NCI-H2227 (cell line): ENCODE results near the gene CD19.
"Not testable (repeated sequence)": the region's sequence is repeated elsewhere in the genome, so short reads cannot be mapped to it uniquely, and the experiment has no call there.

Experiments
- DNase-seq: peaks from one replicate; lab custom pipeline; 2025; ENCODE audit not compliant: unreplicated experiment; lab: John Stamatoyannopoulos, UW

The CD19 gene

DNA sequence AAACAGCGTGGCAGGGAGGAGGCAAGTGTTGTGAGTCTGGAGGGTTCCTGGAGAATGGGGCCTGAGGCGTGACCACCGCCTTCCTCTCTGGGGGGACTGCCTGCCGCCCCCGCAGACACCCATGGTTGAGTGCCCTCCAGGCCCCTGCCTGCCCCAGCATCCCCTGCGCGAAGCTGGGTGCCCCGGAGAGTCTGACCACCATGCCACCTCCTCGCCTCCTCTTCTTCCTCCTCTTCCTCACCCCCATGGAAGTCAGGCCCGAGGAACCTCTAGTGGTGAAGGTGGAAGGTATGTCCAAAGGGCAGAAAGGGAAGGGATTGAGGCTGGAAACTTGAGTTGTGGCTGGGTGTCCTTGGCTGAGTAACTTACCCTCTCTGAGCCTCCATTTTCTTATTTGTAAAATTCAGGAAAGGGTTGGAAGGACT is at the start of gene CD19:
Gene CD19 (plus strand): TSS at position 171 of the 425 bp plus-strand sequence. CDS start 30 bp downstream, at position 201.
- DNase-seq: no peak

DNA sequence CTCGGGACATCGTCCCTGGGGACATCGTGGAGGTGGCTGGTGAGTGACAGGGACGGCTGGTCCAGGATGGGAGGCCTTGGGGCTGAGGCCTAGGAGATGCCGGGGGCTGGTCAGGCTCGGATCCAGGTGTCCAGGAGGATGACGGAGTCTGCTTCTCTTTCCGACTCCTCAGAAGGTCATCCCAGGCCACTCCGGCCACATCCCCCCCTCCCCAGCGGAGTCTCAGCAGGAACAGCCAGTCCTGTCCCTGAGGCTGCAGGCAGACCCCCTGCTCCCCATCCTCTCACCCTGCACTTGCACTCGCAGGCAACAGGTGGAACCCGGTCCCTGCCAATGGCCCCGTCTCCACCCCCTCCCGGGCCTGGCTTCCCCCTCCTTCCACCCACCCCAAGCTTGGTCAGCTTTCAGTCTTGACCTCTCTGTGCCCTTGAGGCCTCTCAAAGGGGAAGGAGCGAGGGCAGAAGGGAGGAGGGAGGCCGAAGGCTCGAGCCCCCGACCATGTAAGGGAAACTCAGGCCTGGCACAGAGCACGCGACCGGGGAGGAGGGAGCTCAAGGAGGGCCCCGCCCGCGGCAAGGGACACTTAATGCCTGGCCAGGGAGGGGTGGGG is 49.1 kb upstream of the CD19 start:
- DNase-seq: no peak

DNA sequence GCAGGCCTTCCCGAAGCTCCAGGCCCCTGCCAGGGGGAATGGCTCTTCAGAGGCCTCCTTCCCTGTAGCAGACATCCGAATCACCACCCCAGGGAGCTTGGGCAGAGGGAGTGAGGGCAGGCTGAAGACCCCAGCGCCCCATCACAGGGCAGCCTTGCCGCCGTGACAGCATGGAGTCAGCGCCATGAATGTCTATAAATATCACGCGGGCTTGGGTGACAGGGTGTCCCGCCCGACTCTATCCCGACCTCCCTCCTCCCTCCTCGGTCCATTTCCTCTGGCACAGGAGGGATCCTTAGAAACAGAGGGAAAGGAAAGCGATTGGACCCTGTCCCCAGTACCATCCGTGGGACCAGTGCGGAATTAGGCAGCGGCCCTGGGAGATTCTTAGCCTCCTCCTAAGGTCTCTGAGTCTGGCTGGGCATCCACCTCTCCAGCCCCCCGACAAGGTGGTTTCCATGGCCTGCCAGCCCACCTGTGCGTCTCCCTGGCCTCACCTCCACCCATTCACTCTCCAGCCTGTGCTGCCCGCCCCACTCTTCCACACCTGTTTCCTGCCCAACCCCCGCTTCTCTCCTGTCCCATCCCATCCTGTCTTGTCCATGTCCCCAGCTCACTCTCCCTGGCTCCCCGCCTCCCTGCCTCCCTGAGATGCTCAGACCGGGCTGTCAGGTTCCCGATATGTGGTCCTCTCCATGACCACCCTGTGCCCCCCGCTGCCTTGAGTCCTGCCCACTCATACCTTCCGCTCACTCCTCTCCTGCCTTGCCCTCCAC is 48.4 kb upstream of the CD19 start:
- no peak for DNase-seq

DNA sequence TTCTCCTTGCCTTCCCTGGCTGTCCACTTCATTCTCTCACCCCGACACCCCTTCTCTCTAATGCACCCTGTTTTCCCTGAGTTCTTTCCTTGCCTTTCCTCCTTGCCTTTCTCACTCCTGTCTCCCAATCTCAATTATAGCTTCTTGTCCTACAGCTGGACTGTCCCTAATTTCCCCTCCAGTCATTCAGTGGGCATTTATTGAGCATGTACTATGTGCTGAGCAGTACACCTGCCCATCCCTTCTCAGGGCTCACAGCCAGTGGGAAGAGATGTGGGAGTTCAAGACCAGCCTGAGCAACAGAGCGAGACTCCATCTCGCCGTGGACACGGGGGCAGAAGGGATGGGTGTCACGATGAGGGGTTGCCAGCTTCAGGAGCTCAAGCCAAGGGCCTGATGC is 47.7 kb upstream of the CD19 start:
- DNase-seq: no peak

DNA sequence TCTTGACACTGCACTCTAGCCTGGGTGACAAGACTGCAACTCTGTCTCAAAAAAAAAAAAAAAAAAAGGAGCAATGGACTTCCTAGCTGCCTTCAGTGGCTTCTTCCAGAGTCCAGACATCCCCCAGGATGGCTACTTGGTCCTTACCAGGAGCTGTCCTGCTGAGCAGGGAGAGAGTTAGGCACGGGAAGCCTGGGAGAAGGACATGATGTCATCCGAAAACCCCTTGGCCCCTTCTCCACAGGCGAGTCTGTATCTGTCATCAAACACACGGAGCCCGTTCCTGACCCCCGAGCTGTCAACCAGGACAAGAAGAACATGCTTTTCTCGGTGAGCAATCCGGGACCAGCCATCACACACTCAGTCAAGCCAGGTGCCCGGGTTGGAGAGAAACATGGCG is 44.8 kb upstream of the CD19 start:
- DNase-seq: no peak

DNA sequence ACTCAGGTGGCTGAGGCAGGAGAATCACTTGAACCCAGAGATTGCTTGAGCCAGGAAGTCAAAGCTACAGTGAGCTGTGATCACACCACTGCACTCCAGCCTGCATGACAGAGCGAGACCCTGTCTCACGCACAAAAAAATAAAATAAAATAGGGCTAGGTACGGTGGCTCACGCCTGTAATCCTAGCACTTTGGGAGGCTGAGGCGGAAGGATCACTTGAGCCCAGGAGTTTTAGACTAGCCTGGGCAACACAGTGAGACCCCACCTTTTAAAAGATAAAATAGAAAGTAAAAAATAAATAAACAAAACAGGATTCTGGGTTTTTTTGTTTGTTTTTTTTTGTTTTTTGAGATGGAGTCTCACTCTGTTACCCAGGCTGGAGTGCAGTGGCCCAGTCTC is 41.4 kb upstream of the CD19 start:
- DNase-seq: not testable (repeated sequence)

DNA sequence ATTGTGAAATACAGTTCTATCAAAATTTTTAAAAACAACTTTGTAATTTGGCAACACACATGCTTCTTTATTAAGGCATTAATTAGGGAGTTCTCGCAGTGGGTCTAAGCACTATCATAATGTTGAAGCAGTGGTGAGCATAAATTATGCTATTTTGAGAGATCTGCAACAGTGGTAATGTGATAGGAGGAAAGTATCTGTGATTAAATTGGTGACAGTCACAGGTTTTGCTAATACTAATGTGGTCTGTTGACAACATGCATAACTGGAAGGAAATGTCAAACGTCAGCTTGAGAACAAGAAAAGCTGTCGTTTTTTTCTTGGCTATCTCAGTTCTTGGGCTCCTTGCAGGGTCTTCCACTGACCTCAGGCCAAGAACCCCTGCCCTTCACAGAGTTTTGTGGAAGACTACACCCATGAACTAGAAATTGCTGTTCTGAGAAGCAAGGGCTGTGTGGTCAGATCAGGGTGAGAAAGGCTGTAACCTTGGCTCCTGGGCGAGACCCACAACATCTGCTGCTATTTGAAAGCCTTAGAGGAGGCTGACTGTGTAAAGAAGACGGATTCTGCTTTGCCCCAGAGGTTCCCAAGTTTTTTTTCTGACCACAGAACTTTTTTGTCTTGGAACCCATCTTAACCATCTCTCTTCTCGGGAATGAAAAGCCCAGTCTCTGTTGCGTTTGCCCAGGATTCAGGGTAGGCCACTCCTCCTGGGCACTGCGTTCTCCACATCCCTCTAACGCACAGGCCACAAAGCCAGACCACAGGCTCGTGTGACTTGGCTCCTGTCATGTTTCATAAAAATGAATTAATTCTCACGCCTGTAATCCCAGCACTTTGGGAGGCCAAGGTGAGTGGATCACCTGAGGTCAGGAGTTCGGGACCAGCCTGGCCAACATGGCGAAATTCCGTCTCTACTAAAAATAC is 39.5 kb upstream of the CD19 start:
- DNase-seq: no peak

DNA sequence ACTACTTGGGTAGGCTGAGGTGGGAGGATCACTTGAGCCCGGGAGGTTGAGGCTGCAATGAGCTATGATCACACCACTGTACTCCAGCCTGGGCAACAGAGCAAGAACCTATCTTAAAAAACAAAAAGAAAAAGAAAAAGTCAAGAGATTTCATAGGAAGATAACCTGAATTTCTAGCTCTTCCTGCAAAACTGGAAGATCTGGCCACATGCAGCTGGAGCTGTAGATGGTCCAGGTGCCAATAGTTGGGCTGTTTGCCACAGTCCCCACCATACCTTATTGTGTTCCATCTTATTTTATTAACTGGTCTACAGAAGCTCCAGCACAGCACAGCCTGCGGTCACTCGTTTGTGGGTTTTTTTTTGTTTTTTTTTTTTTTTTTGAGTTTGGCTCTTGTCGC is 38.5 kb upstream of the CD19 start:
- no peak for DNase-seq

DNA sequence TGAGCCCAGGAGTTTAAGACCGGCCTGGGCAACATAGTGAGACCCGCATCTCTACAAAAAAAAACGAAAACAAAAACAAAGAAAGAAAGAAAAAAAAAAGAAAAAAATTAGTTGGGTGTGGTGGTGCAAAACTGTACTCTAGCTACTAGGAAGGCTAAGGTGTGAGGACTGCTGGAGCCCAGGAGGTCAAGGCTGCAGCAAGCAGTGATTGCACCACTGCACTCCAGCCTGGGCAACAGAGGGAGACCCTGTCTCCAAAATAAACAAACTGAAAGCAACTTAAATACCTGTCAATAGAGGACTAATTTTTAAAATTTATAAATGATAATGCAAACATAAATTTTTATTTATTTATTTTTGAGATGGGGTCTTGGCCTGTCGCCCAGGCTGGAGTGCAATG is 36.2 kb upstream of the CD19 start:
- DNase-seq: no peak

DNA sequence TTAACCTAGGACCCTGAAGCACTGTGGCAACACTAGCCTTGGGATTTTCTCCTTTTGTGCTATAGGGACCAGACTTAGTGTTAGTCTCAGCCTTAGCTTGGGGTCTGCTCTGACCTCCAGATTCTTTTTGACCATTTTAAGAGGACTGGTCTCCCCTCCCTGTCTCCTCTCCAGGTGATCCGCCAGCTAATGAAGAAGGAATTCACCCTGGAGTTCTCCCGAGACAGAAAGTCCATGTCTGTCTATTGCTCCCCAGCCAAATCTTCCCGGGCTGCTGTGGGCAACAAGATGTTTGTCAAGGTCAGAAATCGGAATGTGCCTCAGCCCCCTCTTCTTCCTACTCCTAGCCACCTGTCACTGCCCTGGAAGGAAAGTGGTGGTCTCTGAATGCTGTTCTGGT is 33.9 kb upstream of the CD19 start:
- no peak for DNase-seq

DNA sequence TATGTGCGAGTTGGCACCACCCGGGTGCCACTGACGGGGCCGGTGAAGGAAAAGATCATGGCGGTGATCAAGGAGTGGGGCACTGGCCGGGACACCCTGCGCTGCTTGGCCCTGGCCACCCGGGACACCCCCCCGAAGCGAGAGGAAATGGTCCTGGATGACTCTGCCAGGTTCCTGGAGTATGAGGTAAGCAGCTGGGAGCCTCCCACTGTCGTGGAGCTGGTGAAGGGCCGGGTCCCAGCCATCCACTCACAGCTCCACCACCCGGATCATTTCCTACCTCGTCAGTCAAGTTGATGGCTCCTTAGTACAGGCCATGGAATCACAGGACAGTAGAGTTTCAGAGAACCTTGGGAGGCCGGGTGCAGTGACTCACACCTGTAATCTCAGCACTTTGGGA is 33.5 kb upstream of the CD19 start:
- no peak for DNase-seq

DNA sequence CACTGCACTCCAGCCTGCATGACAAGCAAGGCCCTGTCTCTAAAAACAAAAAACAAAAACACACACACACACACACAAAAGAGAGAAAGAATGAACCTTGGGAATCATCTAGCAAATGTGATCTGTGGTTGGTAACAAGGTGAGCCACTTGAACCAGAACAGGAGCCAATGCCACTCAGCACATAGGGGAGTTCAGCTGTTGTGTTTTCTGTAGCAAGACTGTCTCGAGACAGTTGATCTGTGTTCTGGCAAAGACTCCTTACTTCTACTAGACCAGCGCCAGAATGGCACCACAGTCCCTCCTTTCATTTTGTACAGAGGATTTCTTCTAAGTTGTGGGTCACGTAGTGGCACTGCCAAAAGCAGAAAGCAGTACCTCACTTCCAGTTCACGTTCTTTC is 32.8 kb upstream of the CD19 start:
- DNase-seq: no peak

DNA sequence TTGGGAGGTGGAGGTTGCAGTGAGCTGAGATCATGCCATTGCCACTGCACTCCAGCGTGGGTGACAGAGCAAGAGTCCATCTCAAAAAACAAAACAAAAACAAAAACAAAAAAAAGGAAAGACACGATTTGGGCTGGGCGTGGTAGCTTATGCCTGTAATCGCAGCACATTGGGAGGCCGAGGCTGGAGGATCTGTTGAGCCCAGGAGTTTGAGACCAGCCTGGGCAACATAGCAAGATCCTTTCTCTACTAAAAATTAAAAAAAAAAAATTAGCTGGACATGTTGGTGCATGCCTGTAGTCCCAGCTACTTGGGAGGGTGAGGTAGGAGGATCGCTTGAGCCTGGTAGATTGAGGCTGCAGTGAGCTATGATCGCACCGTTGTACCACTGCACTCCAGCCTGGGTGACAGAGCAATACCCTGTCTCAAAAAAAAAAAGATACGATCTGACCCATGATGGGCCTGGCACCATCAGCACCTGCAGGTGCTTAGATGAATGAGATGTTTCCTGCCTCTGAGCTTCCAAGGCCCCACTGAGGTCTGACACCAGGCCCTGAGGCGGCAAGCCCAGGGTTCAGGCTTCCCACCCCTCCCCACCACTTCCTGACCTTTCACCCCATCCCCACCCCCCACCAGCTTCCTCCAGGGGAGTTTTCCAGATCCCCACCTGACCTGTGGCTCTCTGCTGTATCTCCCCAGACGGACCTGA is 31.7 kb upstream of the CD19 start:
- DNase-seq: no peak

DNA sequence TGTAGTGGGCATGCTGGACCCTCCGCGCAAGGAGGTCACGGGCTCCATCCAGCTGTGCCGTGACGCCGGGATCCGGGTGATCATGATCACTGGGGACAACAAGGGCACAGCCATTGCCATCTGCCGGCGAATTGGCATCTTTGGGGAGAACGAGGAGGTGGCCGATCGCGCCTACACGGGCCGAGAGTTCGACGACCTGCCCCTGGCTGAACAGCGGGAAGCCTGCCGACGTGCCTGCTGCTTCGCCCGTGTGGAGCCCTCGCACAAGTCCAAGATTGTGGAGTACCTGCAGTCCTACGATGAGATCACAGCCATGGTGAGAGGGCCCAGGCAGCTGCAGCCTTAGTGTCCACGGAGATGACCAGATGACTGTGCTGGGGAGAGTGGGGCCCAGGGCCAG is 31.2 kb upstream of the CD19 start:
- DNase-seq: no peak

DNA sequence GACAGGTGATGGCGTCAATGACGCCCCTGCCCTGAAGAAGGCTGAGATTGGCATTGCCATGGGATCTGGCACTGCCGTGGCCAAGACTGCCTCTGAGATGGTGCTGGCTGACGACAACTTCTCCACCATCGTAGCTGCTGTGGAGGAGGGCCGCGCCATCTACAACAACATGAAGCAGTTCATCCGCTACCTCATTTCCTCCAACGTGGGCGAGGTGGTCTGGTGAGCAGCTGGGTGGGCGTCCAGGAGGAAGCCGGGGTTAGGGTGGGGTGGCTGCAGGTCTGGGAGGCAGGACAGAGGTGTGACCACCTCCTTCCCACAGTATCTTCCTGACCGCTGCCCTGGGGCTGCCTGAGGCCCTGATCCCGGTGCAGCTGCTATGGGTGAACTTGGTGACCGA is 29.9 kb upstream of the CD19 start:
- no peak for DNase-seq

DNA sequence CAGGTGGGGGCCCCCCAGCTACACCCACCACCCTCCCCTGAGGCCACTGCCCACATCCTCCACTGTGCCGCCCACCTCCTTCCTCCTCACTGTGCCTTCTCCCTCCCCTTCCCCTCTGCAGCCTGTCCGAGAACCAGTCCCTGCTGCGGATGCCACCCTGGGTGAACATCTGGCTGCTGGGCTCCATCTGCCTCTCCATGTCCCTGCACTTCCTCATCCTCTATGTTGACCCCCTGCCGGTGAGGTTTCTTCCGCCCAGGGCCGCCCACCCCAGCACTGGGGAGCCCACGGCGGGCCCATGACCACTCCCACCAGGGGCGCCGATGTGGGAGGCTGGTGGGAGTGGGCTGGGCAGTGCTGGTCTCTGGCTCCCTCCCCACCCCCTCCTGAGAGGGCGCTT is 28.9 kb upstream of the CD19 start:
- no peak for DNase-seq

DNA sequence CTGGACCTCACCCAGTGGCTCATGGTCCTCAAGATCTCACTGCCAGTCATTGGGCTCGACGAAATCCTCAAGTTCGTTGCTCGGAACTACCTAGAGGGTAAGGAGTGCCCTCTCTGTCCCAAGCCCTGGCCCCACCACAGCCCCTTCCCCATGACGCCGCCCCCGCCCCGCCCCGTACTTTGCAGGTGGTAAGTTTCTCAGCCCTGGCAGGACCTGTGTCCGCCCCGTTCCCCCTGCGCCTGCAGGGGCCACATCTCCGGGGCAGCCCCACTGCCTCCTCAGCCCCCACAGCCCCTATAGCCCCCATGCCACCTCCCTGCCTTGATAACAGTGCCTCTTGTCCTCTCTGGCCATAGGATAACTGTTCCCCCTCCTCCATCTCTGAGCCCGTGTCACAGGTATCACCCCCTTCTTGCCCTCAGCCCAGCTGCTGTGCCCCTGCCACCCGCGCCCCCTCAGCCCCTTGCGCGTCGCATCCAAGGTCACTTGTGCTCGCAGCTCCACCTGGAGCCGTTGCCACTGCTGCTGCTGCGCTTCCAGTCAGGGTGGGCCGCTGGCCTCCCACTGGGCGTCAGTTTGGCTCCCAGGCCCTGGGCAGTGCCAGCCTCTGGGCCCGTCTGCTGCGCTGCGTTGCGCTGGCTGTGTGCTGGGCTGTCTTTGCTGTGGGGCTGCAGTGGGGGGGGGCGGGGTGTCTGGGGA is 28.3 kb upstream of the CD19 start:
- no peak for DNase-seq

DNA sequence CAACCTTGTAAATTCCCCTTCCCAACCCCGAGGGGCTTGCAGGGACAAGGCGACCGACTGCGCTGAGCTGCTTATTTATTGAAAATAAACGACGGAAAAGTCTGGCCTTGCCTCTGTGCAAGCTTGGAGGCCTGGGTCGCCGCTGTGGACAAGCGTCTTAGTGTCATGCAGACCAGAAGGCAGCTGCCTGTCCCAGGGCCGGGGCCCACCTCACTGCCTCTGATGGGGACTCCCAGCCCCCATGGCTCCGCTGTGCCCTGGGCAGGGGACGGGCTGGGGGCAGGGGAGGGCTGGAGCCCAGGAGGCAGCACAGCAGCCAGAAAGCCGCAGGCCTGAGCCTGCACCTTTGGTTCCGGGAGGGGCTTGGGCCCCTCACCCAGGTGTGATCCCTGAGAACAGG is 27.4 kb upstream of the CD19 start:
- DNase-seq: no peak

DNA sequence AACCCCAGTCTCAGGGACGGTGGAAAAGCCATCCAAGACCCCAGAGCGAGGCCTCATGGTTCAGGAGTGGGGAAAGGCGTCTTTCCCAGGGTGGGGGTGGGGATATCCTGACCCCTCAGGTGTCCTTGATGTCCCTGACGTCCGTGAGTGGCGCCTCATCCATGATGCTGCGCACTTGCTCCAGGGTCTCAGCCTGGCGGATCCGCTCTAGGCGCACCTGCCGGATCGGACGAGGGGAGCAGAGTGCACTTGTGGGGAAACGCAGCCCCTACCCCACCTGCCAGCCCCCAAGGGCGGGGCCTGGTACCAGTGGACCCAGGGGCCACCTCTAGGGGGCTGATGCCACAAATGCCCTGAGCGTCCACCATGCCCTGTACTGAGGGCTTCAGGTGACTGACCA is 26.9 kb upstream of the CD19 start:
- no peak for DNase-seq

DNA sequence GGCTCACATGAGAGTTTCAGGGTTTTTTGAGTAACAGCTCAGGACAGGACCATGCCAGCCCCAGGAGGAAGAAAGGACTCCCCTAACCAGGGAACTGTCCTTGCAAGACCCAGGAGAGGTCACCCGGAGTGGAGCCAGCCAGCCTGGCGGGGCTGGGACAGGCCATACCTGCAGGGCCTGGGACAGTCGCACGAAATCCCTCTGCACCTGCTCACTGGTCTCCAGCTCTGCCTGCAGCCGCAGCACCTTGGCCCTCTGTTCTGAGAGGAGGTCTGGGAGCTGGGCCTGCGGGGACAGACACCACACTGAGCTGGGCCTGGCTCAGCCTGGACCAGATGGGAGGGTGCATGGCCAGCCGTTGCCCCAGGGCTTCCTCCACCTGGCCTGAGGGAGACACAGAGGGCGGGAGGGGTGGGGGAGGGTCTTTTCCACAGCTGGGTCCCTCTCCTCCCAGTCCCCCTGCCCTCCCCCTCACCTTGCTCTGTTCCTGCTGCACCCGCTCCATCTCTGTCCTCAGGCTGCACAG is 26.5 kb upstream of the CD19 start:
- DNase-seq: no peak
